ENCODE data around the gene STAMBPL1.

Gene STAMBPL1

DNA sequence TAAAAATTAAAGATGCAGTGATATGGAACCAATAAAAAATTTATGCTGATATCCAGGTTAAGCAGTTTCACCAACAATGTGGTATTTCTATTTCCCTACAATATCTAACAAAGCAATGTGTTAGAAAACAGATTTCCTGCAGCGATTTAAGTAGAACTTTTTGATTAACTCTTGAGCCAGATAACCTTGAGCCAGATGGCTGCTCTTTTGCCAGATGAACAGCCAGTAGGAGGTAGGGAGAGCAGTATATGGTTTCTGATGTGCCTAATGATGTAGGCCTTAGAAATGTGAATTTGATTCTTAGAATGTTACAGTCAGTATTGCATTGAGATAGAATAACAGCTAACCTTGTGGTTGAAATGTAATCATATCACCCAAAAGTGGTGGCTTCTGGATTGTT lies 31.1 kb downstream of the STAMBPL1 start:
- H4K91ac ChIP-seq (ENCODE audit: low read depth, low read length, poor library complexity) = no peak overlapping the region

DNA sequence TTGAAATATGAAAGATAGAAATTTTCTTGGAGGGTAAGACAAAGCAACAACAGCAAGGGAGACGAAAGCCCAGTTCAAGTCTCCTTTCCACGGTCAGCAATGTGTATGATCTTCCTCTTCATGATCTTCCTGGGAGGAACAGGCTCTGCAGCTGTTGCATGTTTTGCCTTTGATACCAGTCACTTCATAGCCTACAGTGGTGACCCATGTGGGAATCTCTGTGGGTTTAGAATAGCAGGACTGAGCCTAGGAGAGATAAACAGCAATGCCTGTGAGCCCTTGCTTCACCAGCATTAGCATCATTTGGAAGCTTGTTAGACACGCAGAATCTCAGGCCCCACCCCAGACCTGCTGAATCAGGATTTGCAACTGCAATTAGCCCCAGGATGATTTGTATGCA lies 31.8 kb downstream of the STAMBPL1 start:
- no peak overlapping the region for H3K23ac ChIP-seq (ENCODE audit: low read depth, low read length, poor library complexity)
- H4K91ac ChIP-seq (ENCODE audit: low read depth, low read length, poor library complexity) = no peak overlapping the region
- no peak overlapping the region for H3K14ac ChIP-seq (ENCODE audit: low read length)
- H2BK120ac ChIP-seq (ENCODE audit: low read depth, low read length) = no peak overlapping the region
- no peak overlapping the region for H2BK5ac ChIP-seq (ENCODE audit: low read length)
- H3K36me3 ChIP-seq (replicated peaks in 1 of 2; ENCODE audit: control insufficient read depth in 2 of 2, insufficient read depth in 2 of 2, low read length in 2 of 2) = no peaks in the 10 kb centered on the region
- WGBS, 2 donors (ENCODE audit: extremely low coverage in 2 of 2, insufficient read length in 2 of 2, insufficient replicate concordance in 1 of 2) = no CpG with 5 or more reads among the region's 3 CpGs
- H2BK15ac ChIP-seq (ENCODE audit: low read length) = no peak overlapping the region
- H3K18ac ChIP-seq (ENCODE audit: low read length) = no peak overlapping the region
- no peak overlapping the region for H2BK12ac ChIP-seq (ENCODE audit: low read length)
- H4K8ac ChIP-seq (ENCODE audit: low read depth, low read length) = no peak overlapping the region
- H3K9ac ChIP-seq (ENCODE audit: low read depth, low read length, poor library complexity) = no peak overlapping the region
- no peaks in the 10 kb centered on the region for H3K27me3 ChIP-seq (ENCODE audit: control insufficient read depth in 3 of 3, insufficient read depth in 3 of 3, low read depth in 1 of 3, low read length in 3 of 3)
- no peak overlapping the region for H2AFZ ChIP-seq (ENCODE audit: low read length)
- H3K4me2 ChIP-seq (ENCODE audit: insufficient read depth, low read length, poor library complexity, severe bottlenecking) = no peak overlapping the region
- no peak overlapping the region for H3K4ac ChIP-seq (ENCODE audit: low read length)
- no peaks in the 10 kb centered on the region for H3K79me1 ChIP-seq (ENCODE audit: low read depth, low read length)
- peaks cover 0 to 2% of the 10 kb centered on the region in 2 donors for H3K4me1 ChIP-seq (ENCODE audit: control insufficient read depth in 2 of 2, insufficient read depth in 1 of 2, low read depth in 1 of 2, low read length in 2 of 2)
- no peak overlapping the region for H3K4me3 ChIP-seq (ENCODE audit: low read length in 2 of 2)
- no peak overlapping the region for H3K27ac ChIP-seq (replicated peaks; ENCODE audit: low read length)
- H2AK5ac ChIP-seq (ENCODE audit: low read depth, low read length) = no peak overlapping the region
- no peak for DNase-seq (ENCODE audit: low spot score)
- no peaks in the 10 kb centered on the region for H3K9me3 ChIP-seq (replicated peaks in 1 of 2; ENCODE audit: control insufficient read depth in 2 of 2, insufficient read depth in 1 of 2, low read depth in 1 of 2, low read length in 2 of 2)

More for the DNA sequence above, 31.1 kb downstream of the STAMBPL1 start:
- H3K27me3 ChIP-seq (ENCODE audit: control insufficient read depth in 3 of 3, insufficient read depth in 3 of 3, low read depth in 1 of 3, low read length in 3 of 3) = no peaks in the 10 kb centered on the region
- H3K27ac ChIP-seq (replicated peaks; ENCODE audit: low read length) = no peak overlapping the region
- no peak overlapping the region for H3K4me2 ChIP-seq (ENCODE audit: insufficient read depth, low read length, poor library complexity, severe bottlenecking)
- H3K9me3 ChIP-seq (replicated peaks in 1 of 2; ENCODE audit: control insufficient read depth in 2 of 2, insufficient read depth in 1 of 2, low read depth in 1 of 2, low read length in 2 of 2) = no peaks in the 10 kb centered on the region
- H2BK5ac ChIP-seq (ENCODE audit: low read length) = no peak overlapping the region
- H2BK12ac ChIP-seq (ENCODE audit: low read length) = no peak overlapping the region
- no peak overlapping the region for H3K18ac ChIP-seq (ENCODE audit: low read length)
- no peaks in the 10 kb centered on the region for H3K36me3 ChIP-seq (replicated peaks in 1 of 2; ENCODE audit: control insufficient read depth in 2 of 2, insufficient read depth in 2 of 2, low read length in 2 of 2)
- WGBS, 2 donors (ENCODE audit: extremely low coverage in 2 of 2, insufficient read length in 2 of 2, insufficient replicate concordance in 1 of 2) = no CpG with 5 or more reads among the region's 1 CpG
- no peak overlapping the region for H3K9ac ChIP-seq (ENCODE audit: low read depth, low read length, poor library complexity)
- H3K4me3 ChIP-seq (ENCODE audit: low read length in 2 of 2) = no peak overlapping the region
- DNase-seq (ENCODE audit: low spot score) = no peak
- no peaks in the 10 kb centered on the region for H3K79me1 ChIP-seq (ENCODE audit: low read depth, low read length)
- no peak overlapping the region for H4K8ac ChIP-seq (ENCODE audit: low read depth, low read length)
- no peak overlapping the region for H2BK15ac ChIP-seq (ENCODE audit: low read length)
- H3K4me1 ChIP-seq (ENCODE audit: control insufficient read depth in 2 of 2, insufficient read depth in 1 of 2, low read depth in 1 of 2, low read length in 2 of 2) = peaks cover 0 to 2% of the 10 kb centered on the region in 2 donors
- H3K14ac ChIP-seq (ENCODE audit: low read length) = no peak overlapping the region
- H3K4ac ChIP-seq (ENCODE audit: low read length) = no peak overlapping the region
- no peak overlapping the region for H2AFZ ChIP-seq (ENCODE audit: low read length)
- no peak overlapping the region for H2AK5ac ChIP-seq (ENCODE audit: low read depth, low read length)
- H2BK120ac ChIP-seq (ENCODE audit: low read depth, low read length) = no peak overlapping the region
- H3K23ac ChIP-seq (ENCODE audit: low read depth, low read length, poor library complexity) = no peak overlapping the region

DNA sequence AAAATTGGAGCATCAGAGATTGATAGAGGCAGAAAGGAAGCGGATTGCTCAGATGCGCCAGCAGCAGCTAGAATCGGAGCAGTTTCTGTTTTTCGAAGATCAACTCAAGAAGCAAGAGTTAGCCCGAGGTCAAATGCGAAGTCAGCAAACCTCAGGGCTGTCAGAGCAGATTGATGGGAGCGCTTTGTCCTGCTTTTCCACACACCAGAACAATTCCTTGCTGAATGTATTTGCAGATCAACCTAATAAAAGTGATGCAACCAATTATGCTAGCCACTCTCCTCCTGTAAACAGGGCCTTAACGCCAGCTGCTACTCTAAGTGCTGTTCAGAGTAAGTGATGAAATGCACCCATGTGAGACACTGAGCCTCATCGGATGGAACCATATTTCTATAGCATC lies 33.1 kb downstream of the STAMBPL1 start:
- Histone ChIP-seq H3K4me3 (ENCODE audit: low read length in 2 of 2) (no peak overlapping the region), H3K79me1 (ENCODE audit: low read depth, low read length) (no peaks in the 10 kb centered on the region), H2BK15ac (ENCODE audit: low read length) (no peak overlapping the region), H3K9ac (ENCODE audit: low read depth, low read length, poor library complexity) (no peak overlapping the region), H3K9me3 (replicated peaks in 1 of 2; ENCODE audit: control insufficient read depth in 2 of 2, insufficient read depth in 1 of 2, low read depth in 1 of 2, low read length in 2 of 2) (no peaks in the 10 kb centered on the region), H3K23ac (ENCODE audit: low read depth, low read length, poor library complexity) (no peak overlapping the region), H3K4me2 (ENCODE audit: insufficient read depth, low read length, poor library complexity, severe bottlenecking) (no peak overlapping the region), H2BK12ac (ENCODE audit: low read length) (no peak overlapping the region), H2BK5ac (ENCODE audit: low read length) (no peak overlapping the region), H2BK120ac (ENCODE audit: low read depth, low read length) (no peak overlapping the region), H2AK5ac (ENCODE audit: low read depth, low read length) (no peak overlapping the region), H3K4me1 (ENCODE audit: control insufficient read depth in 2 of 2, insufficient read depth in 1 of 2, low read depth in 1 of 2, low read length in 2 of 2) (peaks cover 0 to 2% of the 10 kb centered on the region in 2 donors), H4K91ac (ENCODE audit: low read depth, low read length, poor library complexity) (no peak overlapping the region), H3K36me3 (replicated peaks in 1 of 2; ENCODE audit: control insufficient read depth in 2 of 2, insufficient read depth in 2 of 2, low read length in 2 of 2) (no peaks in the 10 kb centered on the region), H3K14ac (ENCODE audit: low read length) (no peak overlapping the region), H3K27me3 (ENCODE audit: control insufficient read depth in 3 of 3, insufficient read depth in 3 of 3, low read depth in 1 of 3, low read length in 3 of 3) (no peaks in the 10 kb centered on the region), H3K4ac (ENCODE audit: low read length) (no peak overlapping the region), H3K18ac (ENCODE audit: low read length) (no peak overlapping the region), H2AFZ (ENCODE audit: low read length) (peak overlapping the region; percentile 56), H3K27ac (replicated peaks; ENCODE audit: low read length) (no peak overlapping the region), H4K8ac (ENCODE audit: low read depth, low read length) (no peak overlapping the region)
- no peak for DNase-seq (ENCODE audit: low spot score)
- WGBS, 2 donors (ENCODE audit: extremely low coverage in 2 of 2, insufficient read length in 2 of 2, insufficient replicate concordance in 1 of 2) = no CpG with 5 or more reads among the region's 9 CpGs

DNA sequence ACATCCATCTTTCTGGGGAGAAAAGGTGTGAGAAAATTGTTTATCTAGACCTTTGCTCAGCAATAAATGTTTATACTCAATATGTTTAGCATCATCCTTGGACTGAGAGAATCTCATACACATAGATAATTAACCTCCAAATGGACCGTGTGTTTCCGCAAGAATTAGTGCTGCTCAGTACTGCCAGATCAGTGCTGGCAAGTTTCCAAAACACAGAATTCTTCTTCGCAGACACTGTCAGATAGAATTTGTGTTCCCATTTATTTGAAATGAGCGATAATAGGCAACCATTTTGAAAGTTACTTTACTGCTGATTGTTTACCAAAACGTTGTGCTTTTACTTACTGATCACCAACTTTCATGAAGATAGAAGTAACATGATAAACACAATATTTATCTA lies 33.7 kb downstream of the STAMBPL1 start:
- no peak overlapping the region for H4K8ac ChIP-seq (ENCODE audit: low read depth, low read length)
- H3K14ac ChIP-seq (ENCODE audit: low read length) = no peak overlapping the region
- no peak overlapping the region for H2AK5ac ChIP-seq (ENCODE audit: low read depth, low read length)
- H3K9ac ChIP-seq (ENCODE audit: low read depth, low read length, poor library complexity) = no peak overlapping the region
- DNase-seq (ENCODE audit: low spot score) = no peak
- no peak overlapping the region for H3K23ac ChIP-seq (ENCODE audit: low read depth, low read length, poor library complexity)
- H2BK120ac ChIP-seq (ENCODE audit: low read depth, low read length) = no peak overlapping the region
- H2BK5ac ChIP-seq (ENCODE audit: low read length) = no peak overlapping the region
- WGBS, 2 donors (ENCODE audit: extremely low coverage in 2 of 2, insufficient read length in 2 of 2, insufficient replicate concordance in 1 of 2) = no CpG with 5 or more reads among the region's 5 CpGs
- H3K27me3 ChIP-seq (ENCODE audit: control insufficient read depth in 3 of 3, insufficient read depth in 3 of 3, low read depth in 1 of 3, low read length in 3 of 3) = no peaks in the 10 kb centered on the region
- H3K4me3 ChIP-seq (ENCODE audit: low read length in 2 of 2) = no peak overlapping the region
- no peaks in the 10 kb centered on the region for H3K79me1 ChIP-seq (ENCODE audit: low read depth, low read length)
- H3K18ac ChIP-seq (ENCODE audit: low read length) = no peak overlapping the region
- no peak overlapping the region for H3K4me2 ChIP-seq (ENCODE audit: insufficient read depth, low read length, poor library complexity, severe bottlenecking)
- no peaks in the 10 kb centered on the region for H3K36me3 ChIP-seq (replicated peaks in 1 of 2; ENCODE audit: control insufficient read depth in 2 of 2, insufficient read depth in 2 of 2, low read length in 2 of 2)
- no peak overlapping the region for H2BK15ac ChIP-seq (ENCODE audit: low read length)
- H2BK12ac ChIP-seq (ENCODE audit: low read length) = no peak overlapping the region
- H2AFZ ChIP-seq (ENCODE audit: low read length) = no peak overlapping the region
- no peaks in the 10 kb centered on the region for H3K9me3 ChIP-seq (replicated peaks in 1 of 2; ENCODE audit: control insufficient read depth in 2 of 2, insufficient read depth in 1 of 2, low read depth in 1 of 2, low read length in 2 of 2)
- peaks cover 0 to 2% of the 10 kb centered on the region in 2 donors for H3K4me1 ChIP-seq (ENCODE audit: control insufficient read depth in 2 of 2, insufficient read depth in 1 of 2, low read depth in 1 of 2, low read length in 2 of 2)
- H3K27ac ChIP-seq (replicated peaks; ENCODE audit: low read length) = no peak overlapping the region
- no peak overlapping the region for H4K91ac ChIP-seq (ENCODE audit: low read depth, low read length, poor library complexity)
- H3K4ac ChIP-seq (ENCODE audit: low read length) = no peak overlapping the region
